Brain microvascular endothelial cell (primary cell): ENCODE results near the gene SIL1.

ENCODE experiments used
- DNase-seq: peaks from one replicate; pipeline ENCODE4 v3.0.0-alpha.2; 2020
- H3K27ac ChIP-seq: fragments of 250-450 bp; sonication (Bioruptor Pico); 2 replicates; pipeline ENCODE4 v1.5.1; 2020; ENCODE audit warnings: mild to moderate bottlenecking, moderate library complexity
- H3K27me3 ChIP-seq: fragments of 250-450 bp; sonication (Bioruptor Pico); replicated peaks from 2 replicates; pipeline ENCODE4 v1.5.1; 2020; ENCODE audit warnings: mild to moderate bottlenecking
- H3K36me3 ChIP-seq: fragments of 250-450 bp; sonication (Bioruptor Pico); replicated peaks from 2 replicates; pipeline ENCODE4 v1.5.1; 2020; ENCODE audit warnings: mild to moderate bottlenecking
- H3K4me3 ChIP-seq: 2 replicates; pipeline ENCODE4 v1.5.1; 2011; ENCODE audit warnings: low read depth, mild to moderate bottlenecking, control low read depth, low read length, moderate library complexity
- in situ Hi-C: cut with HindIII; loops from 2 replicates; pipeline ENCODE4 v1.10.0; 2017; ENCODE audit warnings: low sequenced_read_pairs, low pct_ligation_motif_present
- TF ChIP-seq, protein P1 (sequence below): IDR thresholded peaks from 2 replicates; pipeline ENCODE4 v1.5.1; 2011; ENCODE audit warnings: low read depth, mild to moderate bottlenecking, moderate library complexity, low read length, control low read depth, inconsistent platforms; ENCODE audit errors: missing control alignments

Gene SIL1

DNA sequence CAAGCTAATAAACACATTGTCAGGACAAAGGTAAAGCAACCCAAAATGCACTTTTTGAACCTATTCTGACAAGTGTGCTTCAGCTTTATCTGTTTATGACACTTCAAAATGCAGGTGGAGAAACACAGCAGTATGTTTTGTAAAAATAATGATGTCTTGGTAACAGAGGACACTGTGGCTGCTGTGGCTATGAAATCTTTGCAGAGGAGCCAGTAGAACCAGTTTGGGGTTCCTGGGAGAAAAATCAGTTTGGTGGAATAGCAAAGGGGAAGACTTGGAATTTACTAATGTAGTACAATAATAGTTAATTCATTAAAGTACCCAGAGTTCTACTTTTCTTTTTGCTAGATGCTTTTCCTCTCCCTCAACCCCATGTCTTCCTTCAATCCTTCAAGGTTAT is 40.6 kb downstream of the SIL1 start:
- in situ Hi-C loops = no loop called here
- no peak for DNase-seq

GRCh38 chr5:139156814-139157213 is 41.4 kb downstream of the SIL1 start:
- Histone ChIP-seq H3K36me3 (no peaks in the 10 kb centered on the region), H3K27ac (no peak overlapping the region), H3K27me3 (no peaks in the 10 kb centered on the region), H3K4me3 (no peak overlapping the region)
- TF ChIP-seq, protein P1, sequence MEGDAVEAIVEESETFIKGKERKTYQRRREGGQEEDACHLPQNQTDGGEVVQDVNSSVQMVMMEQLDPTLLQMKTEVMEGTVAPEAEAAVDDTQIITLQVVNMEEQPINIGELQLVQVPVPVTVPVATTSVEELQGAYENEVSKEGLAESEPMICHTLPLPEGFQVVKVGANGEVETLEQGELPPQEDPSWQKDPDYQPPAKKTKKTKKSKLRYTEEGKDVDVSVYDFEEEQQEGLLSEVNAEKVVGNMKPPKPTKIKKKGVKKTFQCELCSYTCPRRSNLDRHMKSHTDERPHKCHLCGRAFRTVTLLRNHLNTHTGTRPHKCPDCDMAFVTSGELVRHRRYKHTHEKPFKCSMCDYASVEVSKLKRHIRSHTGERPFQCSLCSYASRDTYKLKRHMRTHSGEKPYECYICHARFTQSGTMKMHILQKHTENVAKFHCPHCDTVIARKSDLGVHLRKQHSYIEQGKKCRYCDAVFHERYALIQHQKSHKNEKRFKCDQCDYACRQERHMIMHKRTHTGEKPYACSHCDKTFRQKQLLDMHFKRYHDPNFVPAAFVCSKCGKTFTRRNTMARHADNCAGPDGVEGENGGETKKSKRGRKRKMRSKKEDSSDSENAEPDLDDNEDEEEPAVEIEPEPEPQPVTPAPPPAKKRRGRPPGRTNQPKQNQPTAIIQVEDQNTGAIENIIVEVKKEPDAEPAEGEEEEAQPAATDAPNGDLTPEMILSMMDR = no peak
- in situ Hi-C loops = no loop called here
- DNase-seq = no peak

More for the DNA sequence above, 40.6 kb downstream of the SIL1 start:
- TF ChIP-seq, protein P1 = no peak
- Histone ChIP-seq H3K4me3 (no peak overlapping the region), H3K27me3 (no peaks in the 10 kb centered on the region), H3K36me3 (no peaks in the 10 kb centered on the region), H3K27ac (no peak overlapping the region)

- TF ChIP-seq, protein P1 = no peak
- in situ Hi-C loops = no loop called here
- DNase-seq = no peak
- no peak overlapping the region for H3K27ac ChIP-seq
- no peaks in the 10 kb centered on the region for H3K27me3 ChIP-seq
- H3K36me3 ChIP-seq = no peaks in the 10 kb centered on the region
- no peak overlapping the region for H3K4me3 ChIP-seq
These were observed 42.8 kb downstream of the SIL1 start for GRCh38 chr5:139155333-139155732.

DNA sequence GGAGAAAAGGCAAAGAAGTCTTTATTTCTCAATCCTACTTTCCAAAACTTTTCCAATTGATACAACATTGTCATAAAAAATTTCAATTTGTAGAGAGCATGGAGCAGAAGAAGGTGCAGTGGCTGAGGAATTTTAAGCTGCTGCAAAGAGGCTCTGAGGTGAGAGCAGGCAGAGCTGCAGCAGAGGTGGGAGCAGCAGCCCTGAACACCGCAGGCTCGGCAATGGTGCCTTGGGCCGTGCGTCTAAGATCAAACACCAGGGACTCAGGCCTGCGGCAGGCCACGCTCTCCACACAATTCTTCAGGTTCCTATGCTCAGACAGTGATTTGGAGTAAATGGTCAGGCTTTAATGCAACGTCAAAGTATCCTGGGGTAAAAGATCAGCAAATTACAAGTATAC is 46.3 kb downstream of the SIL1 start:
- Histone ChIP-seq H3K27ac (no peak overlapping the region), H3K36me3 (no peaks in the 10 kb centered on the region), H3K4me3 (no peak overlapping the region), H3K27me3 (no peaks in the 10 kb centered on the region)
- DNase-seq = no peak
- TF ChIP-seq, protein P1 = no peak
- in situ Hi-C loops = no loop called here

DNA sequence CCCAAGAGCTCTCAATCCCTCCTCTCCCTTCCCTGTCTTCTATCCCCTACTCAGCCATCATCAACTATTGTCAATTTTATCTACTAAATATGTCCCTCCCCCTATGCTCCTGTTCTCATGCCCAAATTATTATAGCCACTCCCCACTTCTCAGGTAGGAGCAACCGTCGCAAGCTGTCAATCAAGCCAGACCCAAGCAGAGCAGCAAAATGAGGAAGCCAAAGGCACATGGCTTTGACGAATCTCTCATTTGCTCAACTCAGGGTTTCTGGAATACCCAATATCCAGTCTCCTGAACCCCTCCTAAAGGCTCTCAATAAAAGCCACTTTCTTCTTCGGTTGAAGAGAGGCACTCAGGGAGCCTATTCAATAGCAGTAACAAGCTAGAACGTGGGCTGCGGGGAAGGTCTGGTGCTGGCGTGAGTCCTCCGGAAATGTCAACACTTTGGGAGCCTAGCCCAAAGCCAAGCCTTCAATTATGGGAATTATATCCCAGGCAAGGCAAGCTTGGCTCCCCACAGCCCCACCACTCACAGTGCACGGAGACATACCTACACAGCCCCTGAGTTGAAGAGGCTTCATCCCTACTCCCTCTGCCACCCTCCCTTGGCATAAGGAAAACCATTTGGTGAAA is 47.7 kb downstream of the SIL1 start:
- in situ Hi-C loops = no loop called here
- H3K27me3 ChIP-seq = no peaks in the 10 kb centered on the region
- TF ChIP-seq, protein P1 = no peak
- no peak overlapping the region for H3K4me3 ChIP-seq
- H3K36me3 ChIP-seq = no peaks in the 10 kb centered on the region
- no peak for DNase-seq
- no peak overlapping the region for H3K27ac ChIP-seq
